HCT116 (cell line): ENCODE results near the gene KIFC3. TPM values are rescaled to one million over a fixed set of nuclear protein-coding genes. Genes with fewer than 3 reads are reported as not detected.

Source experiments
- ATAC-seq: fragments of 200-7000 bp; cut with Tn5 transposase; 2 replicates; pipeline ENCODE4 v1.9.1; 2020; ENCODE audit warnings: mild to moderate bottlenecking, moderate library complexity
- BruUV-seq: library from RNA; stranded (reverse); fragments of 400-500 nt; replicated peaks from 2 replicates; lab custom pipeline; 2021; lab: Mats Ljungman, UMichigan
- CTCF ChIA-PET: fragments of 300-600 bp; sonication (Branson Sonifier 250); formaldehyde crosslinking; loops from one replicate; lab custom pipeline; 2021; ENCODE audit warnings: antibody characterized with exemption; lab: Charles Lee
- POLR2A ChIA-PET: fragments of 300-600, 350-600 bp; sonication (Branson Sonifier 250); formaldehyde crosslinking; loops from one replicate; lab custom pipeline; 2021; ENCODE audit warnings: antibody characterized with exemption; lab: Charles Lee
- RAD21 ChIA-PET, 2 experiments: fragments of 300-600 bp; sonication (Branson Sonifier 250); formaldehyde crosslinking; loops; one replicate each; lab custom pipeline; 2023; ENCODE audit warnings: low total read pairs in 2 of 2; ENCODE audit not compliant: uncharacterized antibody in 2 of 2, unreplicated experiment in 2 of 2, low non-redundant PET in 1 of 2; lab: Charles Lee
- DNase-seq: peaks from one replicate; pipeline ENCODE4 v3.0.0-alpha.2; 2010; ENCODE audit warnings: low read depth, low spot score
- H2AFZ ChIP-seq: fragments of 200-600 bp; shearing (Covaris generic), sonication (generic); 2 replicates; pipeline ENCODE4 v1.6.1; 2017; ENCODE audit warnings: low read depth, mixed run types, mixed read lengths, antibody characterized with exemption, low read length; ENCODE audit not compliant: poor library complexity, severe bottlenecking
- H3K27ac ChIP-seq: 2 replicates; pipeline ENCODE4 v1.5.1; 2012; ENCODE audit warnings: low read depth, low read length
- H3K27me3 ChIP-seq: fragments of 200-600 bp; sonication (generic); 2 replicates; pipeline ENCODE4 v1.6.1; 2016; ENCODE audit warnings: mixed run types, low read length, mixed read lengths; ENCODE audit not compliant: insufficient read depth
- H3K36me3 ChIP-seq, 2 experiments: fragments of 200-500 bp in 1 of 2; fragments of 200-600 bp in 1 of 2; sonication (Bioruptor generic) in 1 of 2; sonication (generic) in 1 of 2; 2 replicates each; pipeline versions ENCODE4 v1.5.1 to v1.6.1; 2014 to 2016; ENCODE audit warnings: low read length in 2 of 2, inconsistent platforms in 1 of 2, mixed read lengths in 1 of 2, mixed run types in 1 of 2; ENCODE audit not compliant: insufficient read depth in 2 of 2, control insufficient read depth in 1 of 2
- H3K4me1 ChIP-seq, 2 experiments: fragments of 200-600 bp in 1 of 2; sonication (generic) in 1 of 2; 2 replicates each; pipeline versions ENCODE4 v1.5.1 to v1.6.1; 2012 to 2017; ENCODE audit warnings: low read length in 2 of 2, inconsistent platforms in 1 of 2, mild to moderate bottlenecking in 1 of 2, mixed read lengths in 1 of 2, mixed run types in 1 of 2, moderate library complexity in 1 of 2; ENCODE audit not compliant: insufficient read depth in 2 of 2, control insufficient read depth in 1 of 2
- H3K4me2 ChIP-seq: fragments of 200-600 bp; sonication (generic); 2 replicates; pipeline ENCODE4 v1.6.1; 2017; ENCODE audit warnings: mixed run types, low read length, mixed read lengths
- H3K4me3 ChIP-seq, 2 experiments: fragments of 200-600 bp in 1 of 2; sonication (generic) in 1 of 2; replicated peaks in 1 of 2; 2 replicates each; pipeline ENCODE4 v1.5.1; 2011 to 2016; ENCODE audit warnings: low read length in 2 of 2, control low read depth in 1 of 2, low read depth in 1 of 2, mild to moderate bottlenecking in 1 of 2, mixed read lengths in 1 of 2, mixed run types in 1 of 2
- H3K79me2 ChIP-seq: fragments of 200-600 bp; sonication (generic); 2 replicates; pipeline ENCODE4 v1.6.1; 2017; ENCODE audit warnings: mild to moderate bottlenecking, mixed run types, low read length, moderate library complexity, mixed read lengths; ENCODE audit not compliant: insufficient read depth
- H3K9ac ChIP-seq: fragments of 200-600 bp; sonication (generic); 2 replicates; pipeline ENCODE4 v1.6.1; 2016; ENCODE audit warnings: low read length, mixed read lengths
- H3K9me2 ChIP-seq: fragments of 200-600 bp; sonication (generic), shearing (Covaris generic); 2 replicates; pipeline ENCODE4 v1.6.1; 2017; ENCODE audit warnings: mixed run types, mild to moderate bottlenecking, moderate library complexity; ENCODE audit not compliant: insufficient read depth
- H3K9me3 ChIP-seq, 2 experiments: fragments of 200-500 bp in 1 of 2; fragments of 200-600 bp in 1 of 2; sonication (Bioruptor generic) in 1 of 2; sonication (generic) in 1 of 2; 2 replicates each; pipeline ENCODE4 v1.6.1; 2014 to 2017; ENCODE audit warnings: low read length in 2 of 2, mixed read lengths in 2 of 2, inconsistent platforms in 1 of 2, low read depth in 1 of 2, mild to moderate bottlenecking in 1 of 2, mixed run types in 1 of 2, moderate library complexity in 1 of 2; ENCODE audit not compliant: control insufficient read depth in 1 of 2, insufficient read depth in 1 of 2
- H4K20me1 ChIP-seq: fragments of 200-600 bp; sonication (generic), shearing (Covaris generic); 2 replicates; pipeline ENCODE4 v1.6.1; 2017; ENCODE audit warnings: mixed run types, mild to moderate bottlenecking, moderate library complexity; ENCODE audit not compliant: insufficient read depth
- CBX3 ChIP-seq: IDR thresholded peaks from 2 replicates; pipeline ENCODE4 v1.6.1; 2012; ENCODE audit warnings: low read depth
- CEBPB ChIP-seq: IDR thresholded peaks from 2 replicates; pipeline ENCODE4 v1.6.1; 2012; ENCODE audit warnings: low read depth
- POLR2A ChIP-seq: IDR thresholded peaks from 2 replicates; pipeline ENCODE4 v1.7.0; 2011; ENCODE audit warnings: borderline replicate concordance; ENCODE audit not compliant: insufficient read depth, insufficient read length; ENCODE audit errors: extremely low read depth
- POLR2AphosphoS5 ChIP-seq: IDR thresholded peaks from 2 replicates; pipeline ENCODE4 v1.6.1; 2011; ENCODE audit warnings: mild to moderate bottlenecking, low read depth, low read length, moderate library complexity
- RAD21 ChIP-seq: IDR thresholded peaks from 2 replicates; pipeline ENCODE4 v1.6.1; 2012; ENCODE audit warnings: low read depth, mild to moderate bottlenecking
- SRF ChIP-seq: IDR thresholded peaks from 2 replicates; pipeline ENCODE4 v1.6.1; 2012; ENCODE audit warnings: low read depth
- ZNF274 ChIP-seq: fragments of 200-500 bp; sonication (Bioruptor generic); IDR thresholded peaks from 2 replicates; pipeline ENCODE4 v1.6.1; 2014; ENCODE audit warnings: mild to moderate bottlenecking, low read depth, low read length, inconsistent platforms
- intact Hi-C: fragments of 100-400 bp; cut with micrococcal nuclease; formaldehyde crosslinking; loops from 2 replicates; pipeline ENCODE4 v1.10.0; 2022
- total RNA-seq: library from RNA; stranded (reverse); gene quantifications from one replicate; pipeline ENCODE4 v1.2.1, GENCODE V29; 2021; ENCODE audit not compliant: unreplicated experiment
- TF ChIP-seq, protein P1 (sequence below): IDR thresholded peaks from 2 replicates; pipeline ENCODE4 v1.6.1; 2011; ENCODE audit warnings: mild to moderate bottlenecking, low read length, moderate library complexity; ENCODE audit not compliant: insufficient replicate concordance; ENCODE audit errors: extremely low read depth
- TF ChIP-seq, protein P2 (sequence below): IDR thresholded peaks from 2 replicates; pipeline ENCODE4 v1.6.1; 2012

KIFC3 gene
- total RNA-seq, 1 experiment from 2014 or later: 31.9 TPM

DNA sequence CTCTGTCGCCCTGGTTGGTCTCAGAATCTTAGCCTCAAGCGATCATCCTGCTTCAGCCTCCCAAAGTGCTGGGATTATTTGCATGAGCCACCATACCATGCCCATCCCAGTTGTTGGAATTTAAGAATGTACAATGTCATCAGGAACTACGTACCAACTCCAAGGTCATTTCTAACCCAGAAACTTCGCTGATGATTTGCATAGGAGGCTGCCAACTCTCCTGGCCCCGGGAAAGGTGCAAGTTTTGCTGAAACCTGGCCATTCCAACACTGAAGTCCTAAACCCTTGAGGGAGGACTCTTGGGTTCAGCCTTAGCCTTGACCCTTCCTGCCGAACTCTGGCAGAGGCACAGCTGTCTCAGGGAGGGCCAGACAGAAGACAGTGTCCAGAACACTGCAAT, 2.9 kb upstream of the KIFC3 start:
- H3K9ac ChIP-seq: no peak overlapping the region
- H3K27ac ChIP-seq: no peak overlapping the region
- no peak for TF ChIP-seq ZNF274
- TF ChIP-seq POLR2A: no peak
- TF ChIP-seq RAD21: no peak
- no peak for TF ChIP-seq CBX3
- TF ChIP-seq SRF: no peak
- TF ChIP-seq, protein P1, sequence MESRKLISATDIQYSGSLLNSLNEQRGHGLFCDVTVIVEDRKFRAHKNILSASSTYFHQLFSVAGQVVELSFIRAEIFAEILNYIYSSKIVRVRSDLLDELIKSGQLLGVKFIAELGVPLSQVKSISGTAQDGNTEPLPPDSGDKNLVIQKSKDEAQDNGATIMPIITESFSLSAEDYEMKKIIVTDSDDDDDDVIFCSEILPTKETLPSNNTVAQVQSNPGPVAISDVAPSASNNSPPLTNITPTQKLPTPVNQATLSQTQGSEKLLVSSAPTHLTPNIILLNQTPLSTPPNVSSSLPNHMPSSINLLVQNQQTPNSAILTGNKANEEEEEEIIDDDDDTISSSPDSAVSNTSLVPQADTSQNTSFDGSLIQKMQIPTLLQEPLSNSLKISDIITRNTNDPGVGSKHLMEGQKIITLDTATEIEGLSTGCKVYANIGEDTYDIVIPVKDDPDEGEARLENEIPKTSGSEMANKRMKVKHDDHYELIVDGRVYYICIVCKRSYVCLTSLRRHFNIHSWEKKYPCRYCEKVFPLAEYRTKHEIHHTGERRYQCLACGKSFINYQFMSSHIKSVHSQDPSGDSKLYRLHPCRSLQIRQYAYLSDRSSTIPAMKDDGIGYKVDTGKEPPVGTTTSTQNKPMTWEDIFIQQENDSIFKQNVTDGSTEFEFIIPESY: no peak
- TF ChIP-seq, protein P2, sequence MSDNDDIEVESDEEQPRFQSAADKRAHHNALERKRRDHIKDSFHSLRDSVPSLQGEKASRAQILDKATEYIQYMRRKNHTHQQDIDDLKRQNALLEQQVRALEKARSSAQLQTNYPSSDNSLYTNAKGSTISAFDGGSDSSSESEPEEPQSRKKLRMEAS: no peak
- TF ChIP-seq POLR2AphosphoS5: no peak
- TF ChIP-seq CEBPB: no peak
- BruUV-seq: no TSS peak
- H3K4me1 ChIP-seq: peaks cover 65 to 72% of the 10 kb centered on the region in 2 experiments
- no peak overlapping the region for H2AFZ ChIP-seq
- H3K4me2 ChIP-seq: no peak overlapping the region
- no peak for ATAC-seq
- no peak overlapping the region for H3K4me3 ChIP-seq
- intact Hi-C loops: no loop called here
- no peak for DNase-seq
- H3K36me3 ChIP-seq: no peaks in the 10 kb centered on the region
- RAD21 ChIA-PET: no interaction called here
- POLR2A ChIA-PET: no interaction called here
- CTCF ChIA-PET: no interaction called here
- H3K9me2 ChIP-seq: no peaks in the 10 kb centered on the region
- no peaks in the 10 kb centered on the region for H3K9me3 ChIP-seq
- no peaks in the 10 kb centered on the region for H4K20me1 ChIP-seq
- peaks cover 13% of the 10 kb centered on the region; the same call in 1 of the 2 replicates for H3K79me2 ChIP-seq
- H3K27me3 ChIP-seq: no peaks in the 10 kb centered on the region
